BJ (cell line): Measurements from ENCODE around the gene RTN4RL2. TPM values are rescaled to one million over a fixed set of nuclear protein-coding genes. Genes with fewer than 3 reads are reported as not detected.

Source experiments
- CTCF ChIA-PET: fragments of 350-600 bp; formaldehyde crosslinking; extraction: SDS; loops from one replicate; lab custom pipeline; 2021; ENCODE audit warnings: antibody characterized with exemption, inconsistent platforms; lab: Yijun Ruan, JAX
- POLR2A ChIA-PET: fragments of 300-600 bp; sonication (Branson Sonifier 250); formaldehyde crosslinking; extraction: SDS; loops from one replicate; lab custom pipeline; 2021; ENCODE audit warnings: antibody characterized with exemption; lab: Charles Lee
- DNase-seq: peaks from one replicate; pipeline ENCODE4 v3.0.0-alpha.2; 2011; ENCODE audit warnings: low read depth
- H3K27me3 ChIP-seq: 2 replicates; pipeline ENCODE4 v1.6.0; 2011; ENCODE audit warnings: low read length; ENCODE audit not compliant: control insufficient read depth, insufficient read depth
- H3K36me3 ChIP-seq: 2 replicates; pipeline ENCODE4 v1.5.1; 2011; ENCODE audit warnings: low read length; ENCODE audit not compliant: control insufficient read depth, insufficient read depth
- H3K4me3 ChIP-seq: 2 replicates; pipeline ENCODE4 v1.5.1; 2011; ENCODE audit warnings: low read depth, mild to moderate bottlenecking, control low read depth, low read length
- polyA plus RNA-seq: library from polyadenylated mRNA; depleted of rRNA; stranded (reverse); fragments of >200 nt; gene quantifications from 2 replicates; pipeline ENCODE4 v1.2.3, GENCODE V29; 2011
- TF ChIP-seq, protein P1 (sequence below): IDR thresholded peaks from 2 replicates; pipeline ENCODE4 v1.5.1; 2011; ENCODE audit warnings: low read depth, mild to moderate bottlenecking, control low read depth, inconsistent platforms, low read length, moderate library complexity; ENCODE audit not compliant: insufficient read depth

RTN4RL2 gene
- polyA plus RNA-seq, 1 experiment = 0.43 TPM

DNA sequence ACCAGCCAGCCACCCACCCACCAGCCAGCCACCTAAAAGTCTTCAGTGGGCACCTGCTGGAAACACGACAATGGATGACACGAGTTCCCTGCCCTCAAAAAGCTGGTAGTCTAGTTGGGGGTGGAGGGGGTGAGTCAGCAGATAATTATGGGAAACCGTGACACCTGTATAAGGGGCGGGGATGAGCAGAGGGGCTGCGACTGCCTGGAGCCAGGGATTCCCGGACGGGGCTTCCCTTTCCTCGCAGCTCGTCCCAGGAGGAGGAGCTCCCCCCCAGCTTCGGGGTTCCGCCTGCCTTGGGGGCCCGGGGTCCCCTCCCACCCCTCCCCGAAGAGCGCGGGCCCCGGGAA, 2.3 kb upstream of the RTN4RL2 start:
- Histone ChIP-seq H3K27me3 (peaks cover 29% of the 10 kb centered on the region), H3K36me3 (no peaks in the 10 kb centered on the region), H3K4me3 (peak overlapping the region; percentile 33)
- ChIA-PET POLR2A (interaction anchor here (0.8 kb wide), 1 partner anchor 197 kb away, joined by 3 read pairs; no protein-coding TSS in a partner anchor), CTCF (interaction anchor here (0.6 to 12.8 kb wide), 59 partner anchors 9 to 1075 kb away, joined by 3 to 188 read pairs (median 5); partner anchors contain the start of genes P2RX3, SERPING1, SLC43A1 and TIMM10)
- TF ChIP-seq, protein P1, sequence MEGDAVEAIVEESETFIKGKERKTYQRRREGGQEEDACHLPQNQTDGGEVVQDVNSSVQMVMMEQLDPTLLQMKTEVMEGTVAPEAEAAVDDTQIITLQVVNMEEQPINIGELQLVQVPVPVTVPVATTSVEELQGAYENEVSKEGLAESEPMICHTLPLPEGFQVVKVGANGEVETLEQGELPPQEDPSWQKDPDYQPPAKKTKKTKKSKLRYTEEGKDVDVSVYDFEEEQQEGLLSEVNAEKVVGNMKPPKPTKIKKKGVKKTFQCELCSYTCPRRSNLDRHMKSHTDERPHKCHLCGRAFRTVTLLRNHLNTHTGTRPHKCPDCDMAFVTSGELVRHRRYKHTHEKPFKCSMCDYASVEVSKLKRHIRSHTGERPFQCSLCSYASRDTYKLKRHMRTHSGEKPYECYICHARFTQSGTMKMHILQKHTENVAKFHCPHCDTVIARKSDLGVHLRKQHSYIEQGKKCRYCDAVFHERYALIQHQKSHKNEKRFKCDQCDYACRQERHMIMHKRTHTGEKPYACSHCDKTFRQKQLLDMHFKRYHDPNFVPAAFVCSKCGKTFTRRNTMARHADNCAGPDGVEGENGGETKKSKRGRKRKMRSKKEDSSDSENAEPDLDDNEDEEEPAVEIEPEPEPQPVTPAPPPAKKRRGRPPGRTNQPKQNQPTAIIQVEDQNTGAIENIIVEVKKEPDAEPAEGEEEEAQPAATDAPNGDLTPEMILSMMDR = no peak
- DNase-seq = no peak

DNA sequence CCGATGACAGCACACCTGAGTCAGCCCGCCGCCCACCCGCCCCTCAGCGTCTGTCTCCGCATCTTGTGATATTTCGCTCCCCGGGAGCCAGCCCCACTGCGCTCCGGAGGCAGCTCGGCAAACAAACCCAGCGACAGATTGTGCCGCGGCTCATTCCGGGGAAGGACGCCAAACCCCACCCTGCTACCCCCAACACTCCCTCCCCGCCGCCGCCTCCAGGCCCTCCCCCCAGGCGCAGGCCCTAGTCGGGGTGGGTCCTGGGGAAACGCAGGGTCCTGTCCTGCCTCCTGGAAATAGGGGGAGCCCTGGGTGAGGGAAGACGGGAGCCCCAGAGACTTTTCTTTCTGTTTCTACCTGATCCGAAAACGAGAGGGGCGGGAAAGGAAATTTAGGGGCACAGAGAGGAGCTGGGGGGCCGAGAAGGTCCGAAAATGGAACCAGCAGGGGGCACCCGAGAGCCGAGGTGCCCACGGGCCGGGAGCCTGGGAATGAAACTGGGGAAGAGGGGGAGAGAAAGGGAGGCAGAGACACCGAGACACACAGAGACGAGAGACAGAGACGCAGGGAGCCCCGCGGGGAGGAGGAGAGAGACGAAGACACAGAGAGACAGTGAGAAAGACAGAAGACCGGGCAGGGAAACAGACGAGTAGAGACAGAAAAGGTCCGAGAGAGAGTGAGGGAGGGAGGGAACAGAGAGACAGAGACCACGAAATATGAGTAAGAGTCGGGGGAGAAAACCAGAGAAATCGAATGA, 1.7 kb upstream of the RTN4RL2 start:
- TF ChIP-seq, protein P1 = peak; percentile 83
- peaks cover 30% of the 10 kb centered on the region for H3K27me3 ChIP-seq
- ChIA-PET POLR2A (interaction anchor here (0.8 kb wide), 1 partner anchor 196 kb away, joined by 3 read pairs; no protein-coding TSS in a partner anchor), CTCF (interaction anchor here (0.6 to 12.8 kb wide), 57 partner anchors 10 to 1057 kb away, joined by 3 to 188 read pairs (median 5); partner anchors contain the start of genes P2RX3, SERPING1, SLC43A1 and TIMM10)
- DNase-seq = no peak
- no peaks in the 10 kb centered on the region for H3K36me3 ChIP-seq
- peak overlapping the region; percentile 33 for H3K4me3 ChIP-seq

DNA sequence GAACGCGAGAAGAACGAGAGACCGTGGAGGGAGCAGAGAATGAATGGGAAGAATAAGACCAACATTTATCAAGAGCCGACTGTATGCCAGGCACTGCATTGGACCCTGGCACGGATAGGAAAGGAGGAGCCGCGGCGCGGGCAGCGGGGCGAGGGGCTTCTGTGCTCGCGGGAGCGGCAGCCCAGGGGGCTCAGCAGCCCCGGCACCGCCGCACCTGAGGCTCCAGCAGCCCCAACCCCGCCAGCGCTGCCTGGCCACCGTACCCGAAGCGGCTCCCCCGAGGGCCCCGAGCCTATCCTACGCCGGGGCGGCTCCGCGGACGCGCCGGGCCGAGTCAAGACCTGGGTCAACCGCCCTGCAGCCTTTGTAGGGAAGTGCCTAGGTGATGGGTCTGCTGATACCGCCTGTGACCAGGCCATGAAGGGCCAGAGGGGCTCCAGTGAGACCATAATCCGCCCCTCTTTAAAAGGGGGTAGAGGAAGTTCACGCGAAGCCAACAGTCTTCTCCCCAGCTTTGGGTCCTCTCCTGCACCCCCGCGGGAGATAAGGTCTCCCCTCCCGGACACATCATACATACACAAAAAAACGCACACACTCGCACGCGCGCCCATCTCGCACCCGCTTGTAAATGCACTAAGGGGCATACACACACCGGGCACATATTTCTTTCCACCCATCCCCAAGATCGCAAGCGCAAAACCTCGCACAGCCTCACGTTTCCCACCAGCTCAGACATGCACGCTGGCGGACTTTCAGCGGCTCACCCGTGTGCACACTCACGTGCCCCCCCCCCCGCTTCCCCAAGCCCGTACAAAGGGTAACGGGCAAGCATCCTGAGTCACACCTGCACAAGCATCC, 935 bp upstream of the RTN4RL2 start:
- no peak for DNase-seq
- TF ChIP-seq, protein P1 = no peak
- ChIA-PET POLR2A (interaction anchor here (0.6 kb wide), 1 partner anchor 137 kb away, joined by 5 read pairs; no protein-coding TSS in a partner anchor), CTCF (interaction anchor here (0.6 to 12.8 kb wide), 46 partner anchors 8 to 262 kb away, joined by 3 to 188 read pairs (median 6); partner anchors contain the start of genes P2RX3, SERPING1, SLC43A1 and SLC43A3)
- H3K36me3 ChIP-seq = no peaks in the 10 kb centered on the region
- H3K27me3 ChIP-seq = peaks cover 30% of the 10 kb centered on the region
- peak overlapping the region; percentile 22 for H3K4me3 ChIP-seq

DNA sequence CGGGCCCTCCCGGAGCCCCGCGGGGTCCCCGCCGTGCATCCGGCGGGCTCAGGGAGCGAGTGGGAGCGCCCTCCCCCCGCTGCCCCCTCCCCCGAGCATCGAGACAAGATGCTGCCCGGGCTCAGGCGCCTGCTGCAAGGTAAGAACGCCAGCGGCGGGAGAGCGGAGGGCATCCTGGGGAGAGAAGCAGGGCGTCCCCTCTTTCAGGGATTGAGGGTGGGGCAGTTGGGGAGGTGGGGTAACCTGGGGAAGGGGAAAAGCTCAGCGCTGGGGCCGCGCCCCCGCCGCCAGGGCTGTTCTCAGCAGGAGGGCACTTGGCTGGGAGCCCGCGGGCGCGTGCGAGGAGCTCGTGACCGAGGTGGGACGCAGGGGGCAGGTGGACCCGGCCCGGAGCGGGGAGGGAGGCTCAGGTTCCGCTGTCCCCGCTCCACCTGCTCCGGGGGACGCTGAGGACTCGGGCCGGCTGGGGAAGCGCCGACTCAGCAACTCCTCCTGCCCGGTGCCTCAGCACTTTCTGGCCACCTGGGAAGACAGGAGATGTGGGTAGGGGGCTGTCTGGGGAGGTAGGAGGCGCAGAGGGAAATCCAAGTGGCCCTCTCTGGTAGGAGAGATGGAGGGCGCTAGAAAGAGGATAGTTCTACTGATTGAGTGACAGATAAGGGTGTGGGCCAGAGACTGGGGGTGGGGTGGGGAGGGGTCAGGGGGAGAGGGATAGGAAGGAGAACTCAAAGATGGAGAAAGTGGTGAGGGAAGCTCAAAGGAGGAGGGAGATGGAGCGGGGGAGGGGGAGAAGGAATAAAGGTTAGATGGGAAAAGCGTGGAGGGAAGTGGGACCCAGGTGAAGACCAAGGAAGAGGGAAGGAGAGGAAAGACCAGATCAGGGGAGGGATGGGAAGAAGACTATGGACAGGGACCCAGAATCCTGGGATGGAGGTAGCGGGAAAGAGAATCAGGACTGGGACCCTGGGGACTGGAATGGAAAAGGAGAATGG, 726 bp downstream of the RTN4RL2 start:
- Histone ChIP-seq H3K27me3 (peaks cover 28% of the 10 kb centered on the region), H3K36me3 (no peaks in the 10 kb centered on the region), H3K4me3 (peak overlapping the region; percentile 22)
- TF ChIP-seq, protein P1 = no peak
- POLR2A ChIA-PET = no interaction called here
- CTCF ChIA-PET = interaction anchor here (0.7 to 12.8 kb wide), 8 partner anchors 12 to 183 kb away, joined by 3 to 188 read pairs (median 14); partner anchors contain the start of genes SLC43A1 and SLC43A3
- no peak for DNase-seq
